ENCODE data around the gene LTBP3.

DNA sequence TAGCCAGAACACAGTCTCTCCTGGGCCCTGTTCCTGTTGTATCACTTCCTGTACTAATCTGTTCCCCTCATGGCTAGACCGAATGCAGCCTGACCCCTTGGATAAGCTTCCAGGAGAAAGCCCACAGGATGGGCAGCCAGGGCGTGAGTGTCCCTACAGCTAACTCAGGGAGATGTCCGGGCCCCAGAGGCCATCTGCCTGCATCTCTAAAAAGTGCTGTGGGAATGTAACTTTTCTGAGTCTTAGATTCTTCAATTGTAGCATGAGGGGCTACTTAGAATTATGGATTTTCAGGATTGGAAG, 67.0 kb downstream of the LTBP3 start:
- no peak for TF ChIP-seq YY1 (IDR thresholded peaks at IDR 0.05; ENCODE audit: insufficient read depth, insufficient read length)
- no peak for TF ChIP-seq ZNF274 (IDR thresholded peaks at IDR 0.05; ENCODE audit: low read depth, low read length)

All from NT2/D1 (cell line).